ENCODE measurements around the gene KNDC1. TPM values are rescaled to one million over a fixed set of nuclear protein-coding genes. Genes with fewer than 3 reads are reported as not detected.
"Not testable (repeated sequence)": the region's sequence is repeated elsewhere in the genome, so short reads cannot be mapped to it uniquely, and the experiment has no call there.

KNDC1 gene
- total RNA-seq, 1 donor from 2014 or later, result 7.1 TPM

DNA sequence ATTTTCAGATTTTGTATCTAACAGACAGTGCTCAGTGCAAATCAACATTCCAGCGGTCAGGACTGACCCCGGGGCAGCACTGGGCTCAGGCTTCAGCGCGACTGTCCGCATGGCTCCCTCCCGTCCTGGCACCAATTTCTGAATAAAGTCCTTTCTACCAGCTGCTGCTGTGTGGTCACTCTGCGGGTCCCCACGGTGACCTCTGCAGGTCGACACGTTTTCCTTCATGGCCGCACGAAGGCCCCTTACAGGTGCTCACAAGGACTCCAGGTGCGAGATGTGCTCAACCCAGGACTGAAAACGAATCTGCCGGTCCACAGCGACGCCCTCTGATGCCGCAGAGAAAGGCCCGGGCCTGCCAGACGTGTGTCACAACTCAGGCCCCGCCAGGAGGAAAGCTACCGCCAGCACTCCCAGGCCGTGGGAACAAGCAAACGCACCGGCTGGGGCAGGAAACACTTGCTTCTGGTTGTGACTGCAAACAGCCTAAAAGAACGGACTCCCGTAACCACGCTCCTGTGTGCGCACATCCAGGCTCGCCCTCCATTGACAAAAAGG, 66.3 kb downstream of the KNDC1 start:
- DNase-seq (ENCODE audit: low spot score), result no peak
- no peak for ATAC-seq
- intact Hi-C loops (cut with DNase I), result no loop called here

DNA sequence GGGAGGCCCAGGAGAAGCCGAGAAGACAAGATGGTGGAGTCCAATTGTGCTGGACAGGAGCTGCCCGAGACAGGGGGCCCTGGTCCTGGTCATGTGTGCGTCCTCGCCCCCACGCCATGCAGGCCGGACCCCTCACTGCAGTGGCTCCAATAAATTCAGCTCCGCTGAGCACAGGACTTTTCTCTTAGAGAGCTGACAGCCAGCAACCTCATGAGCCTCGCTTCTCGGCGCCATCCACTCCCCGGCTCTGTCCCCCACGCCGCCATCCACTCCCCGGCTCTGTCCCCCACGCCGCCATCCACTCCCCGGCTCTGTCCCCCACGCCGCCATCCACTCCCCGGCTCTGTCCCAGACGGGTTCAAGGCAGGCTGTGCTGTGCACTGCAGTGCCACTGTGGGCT, 67.2 kb downstream of the KNDC1 start:
- DNase-seq (ENCODE audit: low spot score), result no peak
- intact Hi-C loops (cut with DNase I), result no loop called here
- ATAC-seq, result no peak

DNA sequence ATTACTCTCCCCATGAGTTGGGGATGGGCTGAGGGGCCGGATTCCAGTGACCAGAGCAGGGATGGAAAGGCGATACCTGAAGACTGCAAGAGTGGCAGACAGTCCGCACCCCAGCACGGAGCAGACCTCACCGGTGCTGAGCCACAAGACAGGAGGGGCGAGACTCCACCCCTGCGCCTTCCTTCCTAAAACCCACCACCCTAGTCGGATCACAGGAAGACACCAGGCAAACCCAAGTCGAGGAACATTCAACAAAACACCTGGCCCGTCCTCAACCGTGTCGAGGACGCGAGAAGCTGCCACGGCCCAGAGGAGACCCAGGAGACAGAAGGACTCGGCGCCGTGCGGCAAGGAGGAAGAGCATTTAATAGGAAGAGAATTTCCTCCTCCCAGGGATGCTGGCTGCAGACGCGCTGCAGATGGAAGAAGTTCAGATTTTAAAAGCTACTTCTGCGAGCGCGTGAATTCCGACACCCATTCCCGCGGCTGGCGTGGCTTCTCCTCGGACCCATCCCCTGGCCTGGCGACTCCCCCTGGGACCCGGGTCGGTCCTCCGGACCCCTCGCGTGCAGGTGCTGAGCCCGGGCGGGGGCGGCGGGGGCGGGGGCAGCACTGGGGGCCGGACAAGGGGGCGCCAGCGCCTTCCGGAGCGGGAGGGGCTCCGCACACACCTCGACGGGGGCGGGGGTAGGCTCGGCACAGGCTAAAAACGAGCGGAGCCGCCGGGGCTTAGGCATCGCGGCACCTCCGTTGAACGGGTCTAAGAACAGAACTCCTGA, 69.4 kb downstream of the KNDC1 start:
- DNase-seq (ENCODE audit: low spot score) (no peak), ATAC-seq (no peak)
- intact Hi-C loops (cut with DNase I), result no loop called here

DNA sequence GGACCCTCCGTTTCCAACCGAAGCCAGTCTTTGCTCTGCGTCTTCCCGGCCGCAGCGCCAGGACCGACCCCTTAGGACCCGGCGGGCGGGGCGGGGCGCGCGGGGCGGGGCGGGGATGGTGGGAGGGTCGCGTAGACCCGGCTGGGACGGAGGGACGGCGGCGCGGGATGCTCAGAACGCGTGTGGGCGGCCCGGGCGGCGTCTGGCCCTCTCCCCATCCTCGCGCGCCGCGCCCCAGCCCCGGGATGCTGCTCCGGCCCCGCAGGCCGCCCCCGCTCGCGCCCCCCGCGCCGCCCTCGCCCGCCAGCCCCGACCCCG, 70.0 kb downstream of the KNDC1 start, which contains the start of gene UTF1:
Gene UTF1 (plus strand): TSS at position 174 of the 318 bp plus-strand sequence. CDS start 72 bp downstream, at position 246.
- intact Hi-C loops (cut with DNase I), result no loop called here
- no peak for ATAC-seq
- no peak for DNase-seq (ENCODE audit: low spot score)

DNA sequence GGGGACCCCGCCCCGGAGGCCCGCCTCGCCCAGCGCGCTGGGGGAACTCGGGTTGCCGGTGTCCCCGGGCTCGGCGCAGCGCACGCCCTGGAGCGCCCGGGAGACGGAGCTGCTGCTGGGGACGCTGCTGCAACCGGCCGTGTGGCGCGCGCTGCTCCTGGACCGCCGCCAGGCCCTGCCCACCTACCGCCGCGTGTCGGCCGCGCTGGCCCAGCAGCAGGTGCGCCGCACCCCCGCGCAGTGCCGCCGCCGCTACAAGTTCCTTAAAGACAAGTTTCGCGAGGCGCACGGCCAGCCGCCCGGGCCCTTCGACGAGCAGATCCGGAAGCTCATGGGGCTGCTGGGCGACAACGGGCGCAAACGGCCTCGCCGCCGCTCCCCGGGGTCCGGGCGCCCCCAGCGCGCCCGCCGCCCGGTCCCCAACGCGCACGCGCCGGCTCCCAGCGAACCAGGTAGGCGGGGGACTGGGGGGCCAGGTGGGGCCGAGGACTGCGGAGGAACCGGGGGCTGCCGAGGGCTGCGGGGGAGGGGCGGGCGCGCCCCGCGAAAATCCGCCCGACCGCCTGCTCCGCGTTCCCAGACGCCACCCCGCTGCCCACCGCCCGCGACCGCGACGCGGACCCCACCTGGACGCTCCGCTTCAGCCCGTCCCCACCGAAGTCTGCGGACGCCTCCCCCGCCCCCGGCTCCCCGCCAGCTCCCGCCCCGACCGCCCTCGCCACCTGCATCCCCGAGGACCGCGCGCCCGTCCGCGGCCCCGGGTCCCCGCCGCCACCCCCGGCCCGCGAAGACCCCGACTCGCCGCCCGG, 70.6 kb downstream of the KNDC1 start:
- intact Hi-C loops (cut with DNase I), result no loop called here
- ATAC-seq (no peak), DNase-seq (ENCODE audit: low spot score) (no peak)

DNA sequence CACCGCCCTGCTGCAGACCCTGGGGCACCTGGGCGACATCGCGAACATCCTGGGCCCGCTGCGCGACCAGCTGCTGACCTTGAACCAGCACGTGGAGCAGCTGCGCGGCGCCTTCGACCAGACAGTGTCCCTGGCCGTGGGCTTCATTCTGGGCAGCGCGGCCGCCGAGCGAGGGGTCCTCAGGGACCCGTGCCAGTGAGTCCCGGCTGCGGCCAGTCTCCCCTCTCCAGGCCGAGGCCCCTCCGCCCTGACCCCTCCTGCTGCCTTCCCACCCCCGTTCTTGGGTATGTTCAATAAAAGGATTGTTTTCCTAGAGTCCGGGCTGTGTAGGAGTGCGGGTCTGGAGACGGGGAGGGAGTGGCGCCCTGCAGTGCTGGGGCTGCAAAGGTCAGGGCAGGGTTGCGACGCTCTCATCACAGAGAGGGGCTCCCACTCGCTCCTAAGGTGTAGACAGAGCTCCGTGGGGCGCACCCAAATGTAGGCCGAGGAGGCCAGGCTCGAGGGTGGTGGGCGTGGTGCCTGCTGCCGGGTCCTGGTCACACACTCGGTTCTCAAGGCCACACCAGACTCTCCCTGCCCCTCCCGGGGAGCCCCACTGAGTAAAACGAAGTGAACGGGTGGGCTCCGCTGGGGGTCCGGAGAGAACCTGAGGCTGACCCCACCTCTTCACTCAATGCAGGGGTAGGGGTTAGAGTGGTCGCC, 71.4 kb downstream of the KNDC1 start:
- intact Hi-C loops (cut with DNase I), result no loop called here
- ATAC-seq (no peak), DNase-seq (ENCODE audit: low spot score) (no peak)

DNA sequence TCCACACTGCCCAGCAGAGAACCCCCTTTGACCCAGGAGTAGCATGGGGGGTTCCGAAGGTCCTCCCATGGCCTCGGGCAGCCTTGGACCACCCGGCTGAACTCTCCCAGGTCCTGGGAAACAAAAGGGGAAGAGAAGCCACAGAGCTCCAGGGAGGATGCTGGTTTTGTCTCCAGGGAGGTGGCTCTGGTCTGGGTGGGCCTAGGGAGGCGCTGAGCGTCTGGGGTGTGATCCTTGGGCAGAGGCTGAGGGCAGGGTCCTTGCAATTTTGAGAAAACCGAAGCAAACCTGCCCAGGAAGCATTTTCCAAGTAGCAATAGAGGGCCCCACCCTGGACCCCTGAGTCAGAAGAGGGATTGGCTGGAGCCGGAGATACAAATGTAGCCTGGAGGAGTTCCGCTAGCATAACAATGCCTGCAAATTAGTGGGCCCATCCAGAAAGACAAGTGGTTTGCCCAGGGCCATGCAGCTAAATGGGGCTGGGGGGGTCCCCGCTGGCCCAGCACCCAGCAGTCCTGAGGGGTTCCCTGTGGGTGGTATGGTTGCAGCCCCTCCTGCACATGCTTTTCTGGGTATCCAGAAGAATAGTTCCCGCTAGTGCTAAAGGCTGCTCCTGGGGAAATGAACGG, 72.0 kb downstream of the KNDC1 start:
- no peak for DNase-seq (ENCODE audit: low spot score)
- ATAC-seq, result no peak
- intact Hi-C loops (cut with DNase I), result no loop called here

DNA sequence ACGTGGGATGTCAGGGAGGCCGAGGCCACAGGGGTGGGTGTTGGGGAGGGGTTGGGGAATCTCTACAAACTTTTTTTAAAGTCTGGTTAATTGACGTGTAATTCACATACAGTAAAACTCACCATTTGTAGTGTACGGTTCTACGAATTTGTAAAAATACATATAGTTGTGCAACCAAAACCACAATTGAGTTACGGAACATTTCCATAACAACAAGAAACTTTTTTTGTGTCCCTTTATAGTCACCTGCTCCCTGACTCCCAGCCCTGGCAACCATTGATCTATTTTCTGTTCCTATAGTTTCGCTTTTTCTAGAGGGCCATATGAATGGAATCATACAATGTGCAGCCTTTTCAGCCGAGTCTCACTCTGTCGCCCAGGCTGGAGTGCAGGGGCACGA, 74.8 kb downstream of the KNDC1 start:
- DNase-seq (ENCODE audit: low spot score); intact Hi-C loops (cut with DNase I); ATAC-seq: not testable (repeated sequence)

DNA sequence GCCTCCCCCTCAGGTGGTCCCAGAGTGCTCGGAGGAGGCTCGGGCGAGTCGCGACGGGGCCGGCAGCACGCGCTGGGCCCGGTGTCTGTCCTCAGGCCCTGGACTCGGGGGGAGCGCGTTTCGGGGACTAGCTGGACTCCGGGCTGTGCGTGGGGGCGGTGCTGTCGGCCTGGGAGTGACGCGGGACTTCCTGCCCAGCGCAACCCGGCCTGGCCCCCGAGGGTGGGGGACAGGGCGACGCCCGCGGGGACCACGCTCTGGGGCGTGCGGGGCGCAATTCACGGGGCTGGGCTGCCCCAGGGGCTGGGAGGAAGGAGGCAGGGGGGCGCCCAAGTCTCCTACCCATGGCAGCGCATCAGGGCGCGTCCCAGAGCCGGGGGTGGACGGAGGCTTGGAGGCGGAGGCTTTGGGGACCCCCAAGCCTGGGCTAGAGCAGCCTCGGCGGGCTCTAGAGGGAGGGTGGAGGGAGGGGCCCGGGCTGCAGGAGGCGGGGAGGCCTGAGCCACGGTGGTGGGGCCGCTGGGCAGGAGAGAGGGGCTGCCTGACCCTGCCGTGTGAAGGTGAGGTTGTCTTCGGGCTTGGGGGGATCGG, 75.3 kb downstream of the KNDC1 start:
- no peak for DNase-seq (ENCODE audit: low spot score)
- ATAC-seq, result peak; percentile 61
- intact Hi-C loops (cut with DNase I), result no loop called here

DNA sequence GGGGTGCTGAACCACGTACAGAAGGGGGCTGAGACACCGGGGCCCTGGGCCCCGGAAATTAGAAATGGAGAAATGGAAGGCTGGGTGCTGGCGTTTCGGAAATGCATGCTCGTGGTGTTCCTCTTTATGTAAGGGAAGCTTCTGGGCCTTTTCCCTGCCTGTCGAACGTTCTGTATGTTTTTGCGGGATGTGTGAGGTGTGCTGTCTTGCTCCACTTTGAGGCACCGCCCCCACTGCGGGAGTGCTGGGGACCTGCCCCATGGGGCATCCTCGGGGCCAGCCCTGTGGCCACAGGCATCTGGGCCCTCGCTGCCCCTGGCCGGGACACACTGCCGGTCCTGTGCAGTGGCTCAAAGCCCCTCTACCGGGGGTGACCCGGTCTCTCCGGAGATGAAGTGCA, 75.9 kb downstream of the KNDC1 start:
- DNase-seq (ENCODE audit: low spot score) (no peak), ATAC-seq (peak; percentile 12)
- intact Hi-C loops (cut with DNase I), result no loop called here

DNA sequence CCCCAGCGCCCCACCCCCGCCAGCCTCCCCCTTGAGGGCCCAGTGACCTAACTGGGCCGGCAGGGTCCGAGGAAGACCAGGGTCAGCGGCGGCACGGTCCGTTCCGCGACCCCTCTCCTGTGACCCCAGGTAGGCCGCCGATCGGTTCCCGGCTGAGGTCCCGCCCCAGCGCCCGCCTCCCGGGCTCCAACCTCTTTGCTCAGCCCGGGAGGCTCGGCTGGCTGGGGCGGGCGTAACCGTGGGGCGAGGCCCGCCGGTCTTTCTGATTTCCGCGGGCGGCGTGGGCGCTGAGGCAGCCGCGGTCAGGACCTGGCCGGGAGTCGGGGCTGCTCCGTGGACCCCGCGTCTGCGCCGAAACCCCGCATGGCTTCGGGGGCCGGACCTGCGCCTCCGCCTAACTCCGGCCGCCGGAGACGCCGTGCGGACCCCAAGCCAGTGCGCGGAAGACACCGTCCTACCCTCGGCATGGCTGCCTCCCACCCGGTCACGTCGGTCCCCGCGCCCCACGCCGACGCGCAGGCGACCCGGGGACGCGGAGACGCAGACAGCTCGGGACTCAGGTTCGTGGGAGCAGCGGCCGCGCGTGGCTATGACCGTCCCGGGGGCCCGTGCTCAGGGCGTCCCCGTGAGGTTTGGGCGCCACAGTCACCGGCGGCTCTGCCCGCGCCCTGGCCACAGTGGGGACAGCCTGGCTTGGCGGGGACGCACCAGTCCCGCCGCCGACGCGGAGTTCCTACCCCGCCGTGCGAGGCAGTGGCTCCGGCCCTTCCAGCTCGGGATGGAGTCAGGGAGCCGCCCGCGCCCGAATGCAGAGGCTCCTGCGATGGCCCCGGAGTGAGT, 76.6 kb downstream of the KNDC1 start:
- ATAC-seq, result no peak
- intact Hi-C loops (cut with DNase I), result no loop called here
- no peak for DNase-seq (ENCODE audit: low spot score)

DNA sequence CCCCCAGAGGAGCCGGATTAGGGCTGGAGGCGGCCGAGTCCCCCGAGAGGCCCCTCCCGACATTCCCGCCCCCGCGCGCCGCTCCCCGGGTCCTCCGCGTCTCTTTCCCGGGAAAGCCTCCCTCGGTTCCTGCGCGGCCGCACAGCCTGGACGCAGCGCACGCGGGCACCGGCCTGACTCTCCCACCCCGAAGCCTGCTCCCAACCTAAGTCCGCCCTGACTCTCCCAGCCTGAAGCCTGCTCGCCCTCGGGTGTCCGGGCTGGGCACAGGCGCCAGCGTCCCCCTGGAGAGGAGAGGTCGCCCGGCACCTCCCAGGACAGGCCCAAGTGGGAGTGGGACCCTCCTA, 77.2 kb downstream of the KNDC1 start:
- ATAC-seq, result no peak
- no peak for DNase-seq (ENCODE audit: low spot score)
- intact Hi-C loops (cut with DNase I), result no loop called here

DNA sequence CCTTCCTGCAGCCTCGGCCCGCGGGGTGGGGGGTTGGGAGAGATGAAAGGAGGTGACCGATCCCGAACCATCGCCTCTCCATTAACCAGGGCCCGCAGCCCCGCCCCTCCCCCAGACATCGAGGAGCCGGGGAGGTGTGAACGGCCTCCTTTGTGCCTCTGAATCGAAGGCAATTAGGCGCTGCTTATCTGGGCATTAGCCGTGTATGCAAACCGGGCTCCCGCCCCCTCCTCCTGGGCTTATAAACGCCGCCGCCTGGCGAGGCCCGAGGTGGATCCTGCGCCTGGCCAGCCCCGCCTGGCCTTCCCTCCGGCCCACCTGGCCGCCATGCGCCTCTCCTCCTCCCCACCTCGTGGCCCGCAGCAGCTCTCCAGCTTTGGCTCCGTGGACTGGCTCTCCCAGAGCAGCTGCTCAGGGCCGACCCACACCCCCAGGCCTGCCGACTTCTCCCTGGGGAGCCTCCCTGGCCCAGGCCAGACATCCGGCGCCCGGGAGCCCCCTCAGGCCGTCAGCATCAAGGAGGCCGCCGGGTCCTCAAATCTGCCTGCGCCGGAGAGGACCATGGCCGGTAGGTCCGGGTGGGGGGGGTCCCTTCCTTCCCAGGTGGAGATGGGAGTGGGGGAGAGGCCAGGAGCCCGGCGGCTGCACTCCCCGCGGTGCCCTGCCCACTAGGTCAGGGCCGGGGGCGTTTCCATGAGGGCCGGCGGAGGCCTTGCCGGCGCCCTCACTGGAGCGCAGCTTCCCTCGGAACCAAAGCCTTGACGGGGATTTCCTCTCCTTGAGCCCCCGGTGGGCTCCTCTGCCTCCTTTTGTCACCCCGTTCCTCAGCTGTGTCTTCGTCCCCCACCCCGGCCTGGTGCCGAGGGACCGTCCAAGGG, 77.8 kb downstream of the KNDC1 start, which contains the start of gene VENTX:
Gene VENTX (plus strand): TSS at position 268 of the 878 bp plus-strand sequence. CDS start 60 bp downstream, at position 328.
- DNase-seq (ENCODE audit: low spot score), result no peak
- ATAC-seq, result no peak
- intact Hi-C loops (cut with DNase I), result no loop called here

DNA sequence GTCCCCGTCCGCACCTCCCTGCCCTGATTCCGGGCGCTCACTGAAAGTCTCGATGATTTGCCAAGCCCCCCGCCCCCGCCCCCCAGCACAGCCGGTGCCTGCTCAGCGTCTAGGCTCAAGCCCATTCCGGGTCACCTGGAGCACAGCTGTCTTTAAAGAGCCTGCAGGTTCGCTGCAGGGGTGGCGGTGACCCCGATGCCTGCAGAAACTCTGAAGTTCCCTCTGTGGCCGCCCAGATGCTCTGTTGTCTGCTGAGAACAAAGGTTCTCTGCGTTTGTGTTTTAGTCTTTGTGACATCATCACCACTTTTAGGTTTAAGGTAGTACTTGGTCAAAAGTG, 78.4 kb downstream of the KNDC1 start:
- intact Hi-C loops (cut with DNase I), result no loop called here

DNA sequence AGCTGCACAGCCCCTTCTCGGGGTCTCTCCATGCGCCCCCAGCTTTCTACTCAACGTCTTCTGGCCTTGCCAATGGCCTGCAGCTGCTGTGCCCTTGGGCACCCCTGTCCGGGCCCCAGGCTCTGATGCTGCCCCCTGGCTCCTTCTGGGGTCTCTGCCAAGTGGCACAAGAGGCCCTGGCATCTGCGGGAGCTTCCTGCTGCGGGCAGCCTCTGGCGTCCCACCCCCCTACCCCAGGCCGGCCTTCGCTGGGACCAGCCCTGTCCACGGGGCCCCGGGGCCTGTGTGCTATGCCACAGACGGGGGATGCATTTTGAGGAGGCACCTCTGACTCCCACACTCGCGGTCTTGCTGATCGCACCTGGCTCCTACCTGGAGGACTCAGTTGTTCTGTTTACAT, 80.0 kb downstream of the KNDC1 start:
- no peak for DNase-seq (ENCODE audit: low spot score)
- intact Hi-C loops (cut with DNase I), result no loop called here
- ATAC-seq, result no peak

More for the DNA sequence above, 78.4 kb downstream of the KNDC1 start:
- DNase-seq (ENCODE audit: low spot score) (no peak), ATAC-seq (no peak)

DNA sequence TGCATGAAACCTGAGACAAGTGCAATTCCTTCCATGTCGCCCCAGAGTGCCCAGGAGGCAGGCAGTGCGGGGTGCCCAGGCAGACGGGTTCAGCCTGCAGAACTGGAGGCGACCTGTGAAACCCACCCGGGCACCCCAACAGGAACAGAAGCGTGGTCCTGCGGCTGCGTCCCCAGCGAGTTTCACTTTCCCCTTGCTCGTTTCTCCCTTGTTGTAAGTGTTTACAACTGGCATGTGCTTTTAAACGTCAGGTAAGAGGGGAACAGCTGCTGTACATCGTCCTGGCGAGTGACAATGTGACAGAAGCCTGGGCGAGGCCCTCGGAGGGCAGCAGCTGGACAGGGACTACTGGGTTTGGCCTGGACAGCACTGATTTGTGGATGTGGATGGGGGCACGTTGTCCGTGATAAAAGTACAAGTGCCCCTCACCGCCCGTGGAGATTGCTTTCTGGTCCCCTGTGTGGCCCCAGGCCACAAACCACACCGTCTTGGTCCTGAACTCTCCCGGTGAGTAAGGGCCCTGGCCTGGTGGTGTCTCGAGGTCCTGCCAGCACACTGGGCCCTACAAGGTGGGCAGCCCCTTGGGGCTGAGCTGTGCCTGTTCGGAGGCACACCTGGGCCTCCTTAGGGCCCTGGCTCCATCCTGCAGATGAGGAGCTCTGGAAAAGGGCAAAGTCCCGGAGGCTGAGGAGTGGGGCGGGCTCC, 81.6 kb downstream of the KNDC1 start:
- DNase-seq (ENCODE audit: low spot score) (no peak), ATAC-seq (no peak)
- intact Hi-C loops (cut with DNase I), result no loop called here
